ENCODE data around the gene ZGLP1. TPM values are rescaled to one million over a fixed set of nuclear protein-coding genes. Genes with fewer than 3 reads are reported as not detected.

ZGLP1 gene
- polyA plus RNA-seq, 1 donor (not counting 4 experiments of a cell fraction or from before 2014, with no cell fraction given), result 0.43 TPM

DNA sequence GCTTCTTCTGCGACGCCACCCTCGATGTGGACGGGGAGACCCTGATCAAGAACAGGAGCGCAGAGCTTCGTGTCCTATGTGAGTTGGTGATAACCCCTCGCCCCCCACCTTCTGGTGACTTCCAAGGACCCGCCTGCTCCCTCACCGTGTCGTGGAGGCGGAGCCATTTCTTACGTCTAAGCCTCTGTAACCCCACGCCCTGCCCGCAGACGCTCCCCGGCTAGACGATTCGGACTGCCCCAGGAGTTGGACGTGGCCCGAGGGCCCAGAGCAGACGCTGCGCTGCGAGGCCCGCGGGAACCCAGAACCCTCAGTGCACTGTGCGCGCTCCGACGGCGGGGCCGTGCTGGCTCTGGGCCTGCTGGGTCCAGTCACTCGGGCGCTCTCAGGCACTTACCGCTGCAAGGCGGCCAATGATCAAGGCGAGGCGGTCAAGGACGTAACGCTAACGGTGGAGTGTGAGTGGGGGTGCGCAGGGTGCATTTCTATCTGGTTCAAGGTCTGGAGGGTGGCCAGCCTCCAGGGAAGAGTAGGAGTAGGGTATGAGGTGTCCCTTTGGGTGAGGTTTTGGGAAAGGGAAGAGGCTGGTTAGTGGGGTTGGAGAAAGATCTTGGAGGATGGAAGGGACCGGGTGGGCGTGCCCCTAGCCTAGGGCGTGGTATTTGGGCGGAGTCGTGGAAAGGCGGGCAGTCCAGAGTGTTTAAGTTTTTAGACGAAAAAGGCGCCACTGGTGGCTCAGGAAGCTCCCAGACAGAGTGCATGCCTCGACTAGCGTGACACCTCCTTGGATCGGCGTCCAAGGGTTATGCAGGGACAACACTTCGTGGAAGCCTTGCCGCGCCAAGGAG is 16.6 kb downstream of the ZGLP1 start:
- Histone ChIP-seq H3K79me2 (ENCODE audit: control insufficient read depth, insufficient read depth, low read length) (no peaks in the 10 kb centered on the region), H3K27ac (ENCODE audit: control insufficient read depth, insufficient read depth, low read length) (no peak overlapping the region), H3K36me3 (ENCODE audit: control insufficient read depth in 2 of 2, extremely low read depth in 1 of 2, insufficient read depth in 2 of 2, low read length in 2 of 2) (no peaks in the 10 kb centered on the region), H3K4me1 (ENCODE audit: control insufficient read depth, extremely low read depth, insufficient read depth, low read length) (peaks cover 24% of the 10 kb centered on the region), H2AFZ (ENCODE audit: control insufficient read depth, low read length) (no peak overlapping the region), H3K9me1 (ENCODE audit: control insufficient read depth, extremely low read depth, insufficient read depth, low read length) (no peaks in the 10 kb centered on the region), H3K27me3 (ENCODE audit: control insufficient read depth, extremely low read depth, insufficient read depth, low read length) (peaks cover 84% of the 10 kb centered on the region), H3K4me2 (ENCODE audit: control insufficient read depth, extremely low read depth, insufficient read depth, low read depth, low read length) (peak overlapping the region; percentile 90), H3K9ac (ENCODE audit: control insufficient read depth, extremely low read depth, insufficient read depth, low read length) (no peak overlapping the region), H4K20me1 (ENCODE audit: control insufficient read depth, extremely low read depth, insufficient read depth, low read length) (no peaks in the 10 kb centered on the region), H3K4me3 (ENCODE audit: control insufficient read depth in 2 of 3, extremely low read depth in 1 of 3, insufficient read depth in 2 of 3, low read depth in 1 of 3, low read length in 3 of 3) (peak overlapping the region in 2 of 3 experiments; percentile 57 to 66), H3K9me3 (ENCODE audit: control insufficient read depth, low read depth, low read length) (no peaks in the 10 kb centered on the region)
- TF ChIP-seq EZH2 (IDR thresholded peaks at IDR 0.05; ENCODE audit: low read length), result peak; percentile 60
- TF ChIP-seq, protein P1, sequence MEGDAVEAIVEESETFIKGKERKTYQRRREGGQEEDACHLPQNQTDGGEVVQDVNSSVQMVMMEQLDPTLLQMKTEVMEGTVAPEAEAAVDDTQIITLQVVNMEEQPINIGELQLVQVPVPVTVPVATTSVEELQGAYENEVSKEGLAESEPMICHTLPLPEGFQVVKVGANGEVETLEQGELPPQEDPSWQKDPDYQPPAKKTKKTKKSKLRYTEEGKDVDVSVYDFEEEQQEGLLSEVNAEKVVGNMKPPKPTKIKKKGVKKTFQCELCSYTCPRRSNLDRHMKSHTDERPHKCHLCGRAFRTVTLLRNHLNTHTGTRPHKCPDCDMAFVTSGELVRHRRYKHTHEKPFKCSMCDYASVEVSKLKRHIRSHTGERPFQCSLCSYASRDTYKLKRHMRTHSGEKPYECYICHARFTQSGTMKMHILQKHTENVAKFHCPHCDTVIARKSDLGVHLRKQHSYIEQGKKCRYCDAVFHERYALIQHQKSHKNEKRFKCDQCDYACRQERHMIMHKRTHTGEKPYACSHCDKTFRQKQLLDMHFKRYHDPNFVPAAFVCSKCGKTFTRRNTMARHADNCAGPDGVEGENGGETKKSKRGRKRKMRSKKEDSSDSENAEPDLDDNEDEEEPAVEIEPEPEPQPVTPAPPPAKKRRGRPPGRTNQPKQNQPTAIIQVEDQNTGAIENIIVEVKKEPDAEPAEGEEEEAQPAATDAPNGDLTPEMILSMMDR (optimal IDR thresholded peaks at IDR 0.05 in 1 of 3, IDR thresholded peaks at IDR 0.05 in 1 of 3, conservative IDR thresholded peaks at IDR 0.05 in 1 of 3; ENCODE audit: extremely low read depth in 1 of 3, insufficient read depth in 2 of 3, low read length in 3 of 3), result no peak
- no peak for FAIRE-seq
- dilution Hi-C loops (cut with MboI; ENCODE audit: extremely low pct_ligation_motif_present, low sequenced_read_pairs), result no loop called here
- no peak for DNase-seq (ENCODE audit: low read depth, low spot score)

DNA sequence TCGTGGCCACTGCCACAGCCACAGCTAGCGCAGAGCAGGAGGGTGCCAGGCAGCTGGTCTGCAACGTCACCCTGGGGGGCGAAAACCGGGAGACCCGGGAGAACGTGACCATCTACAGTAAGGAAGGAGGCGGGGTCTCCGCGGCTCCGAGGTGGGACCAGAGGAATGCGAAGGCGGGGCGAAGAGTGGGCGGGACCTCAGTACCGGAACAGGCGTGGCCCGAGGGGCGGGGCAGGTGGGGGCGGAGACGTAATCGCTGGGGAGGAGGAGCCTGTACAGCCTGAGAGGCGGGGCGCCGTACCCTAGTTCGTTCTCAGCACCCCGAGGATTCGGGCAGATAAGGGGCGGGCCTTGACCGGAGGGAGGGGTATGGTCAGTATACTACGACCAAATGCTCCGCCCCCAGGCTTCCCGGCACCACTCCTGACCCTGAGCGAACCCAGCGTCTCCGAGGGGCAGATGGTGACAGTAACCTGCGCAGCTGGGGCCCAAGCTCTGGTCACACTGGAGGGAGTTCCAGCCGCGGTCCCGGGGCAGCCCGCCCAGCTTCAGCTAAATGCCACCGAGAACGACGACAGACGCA is 17.3 kb downstream of the ZGLP1 start:
- Histone ChIP-seq H2AFZ (ENCODE audit: control insufficient read depth, low read length) (peak overlapping the region; percentile 36), H3K9ac (ENCODE audit: control insufficient read depth, extremely low read depth, insufficient read depth, low read length) (no peak overlapping the region), H3K9me3 (ENCODE audit: control insufficient read depth, low read depth, low read length) (no peaks in the 10 kb centered on the region), H3K4me3 (ENCODE audit: control insufficient read depth in 2 of 3, extremely low read depth in 1 of 3, insufficient read depth in 2 of 3, low read depth in 1 of 3, low read length in 3 of 3) (peak overlapping the region; percentile 31 to 66 (median 57)), H3K79me2 (ENCODE audit: control insufficient read depth, insufficient read depth, low read length) (no peaks in the 10 kb centered on the region), H3K36me3 (ENCODE audit: control insufficient read depth in 2 of 2, extremely low read depth in 1 of 2, insufficient read depth in 2 of 2, low read length in 2 of 2) (no peaks in the 10 kb centered on the region), H3K27ac (ENCODE audit: control insufficient read depth, insufficient read depth, low read length) (no peak overlapping the region), H3K4me1 (ENCODE audit: control insufficient read depth, extremely low read depth, insufficient read depth, low read length) (peaks cover 24% of the 10 kb centered on the region), H3K4me2 (ENCODE audit: control insufficient read depth, extremely low read depth, insufficient read depth, low read depth, low read length) (peak overlapping the region; percentile 90), H3K27me3 (ENCODE audit: control insufficient read depth, extremely low read depth, insufficient read depth, low read length) (peaks cover 90% of the 10 kb centered on the region), H3K9me1 (ENCODE audit: control insufficient read depth, extremely low read depth, insufficient read depth, low read length) (no peaks in the 10 kb centered on the region), H4K20me1 (ENCODE audit: control insufficient read depth, extremely low read depth, insufficient read depth, low read length) (no peaks in the 10 kb centered on the region)
- DNase-seq (ENCODE audit: low read depth, low spot score) (no peak), FAIRE-seq (no peak)
- dilution Hi-C loops (cut with MboI; ENCODE audit: extremely low pct_ligation_motif_present, low sequenced_read_pairs), result no loop called here
- TF ChIP-seq, protein P1 (optimal IDR thresholded peaks at IDR 0.05 in 1 of 3, IDR thresholded peaks at IDR 0.05 in 1 of 3, conservative IDR thresholded peaks at IDR 0.05 in 1 of 3; ENCODE audit: extremely low read depth in 1 of 3, insufficient read depth in 2 of 3, low read length in 3 of 3), result no peak
- TF ChIP-seq EZH2 (IDR thresholded peaks at IDR 0.05; ENCODE audit: low read length), result no peak
